H1 (cell line): ENCODE data around the gene MAP7D1. TPM values are rescaled to one million over a fixed set of nuclear protein-coding genes. Genes with fewer than 3 reads are reported as not detected.

Source experiments
- CTCF ChIA-PET: fragments of 300-600 bp; sonication (Branson Sonifier 250); formaldehyde crosslinking; loops from one replicate; lab custom pipeline; 2021; ENCODE audit not compliant: partially characterized antibody; lab: Charles Lee
- POLR2A ChIA-PET: fragments of 300-600 bp; sonication (Branson Sonifier 250); formaldehyde crosslinking; loops from one replicate; lab custom pipeline; 2021; ENCODE audit warnings: inconsistent platforms; ENCODE audit not compliant: partially characterized antibody; lab: Charles Lee
- DNase-seq, 2 experiments: peaks; one replicate each; pipeline versions ENCODE4 v3.0.0 to v3.0.0-alpha.2; 2010 to 2022; ENCODE audit warnings: low spot score in 2 of 2, low read depth in 1 of 2, mixed read lengths in 1 of 2
- FAIRE-seq: peaks from 2 replicates; lab custom pipeline; 2011; peaks lifted over from hg19 to GRCh38; lab: Jason Lieb, UNC
- H2AFZ ChIP-seq: 2 replicates; pipeline ENCODE4 v1.8.1; 2012; ENCODE audit warnings: low read length, inconsistent platforms
- H2AK5ac ChIP-seq: 2 replicates; pipeline ENCODE4 v1.6.1; 2013; ENCODE audit warnings: low read depth, low read length
- H2BK120ac ChIP-seq: replicated peaks from 2 replicates; pipeline ENCODE3; 2013; ENCODE audit warnings: low read depth, low read length, inconsistent platforms
- H2BK12ac ChIP-seq: 2 replicates; pipeline ENCODE4 v1.6.1; 2013; ENCODE audit warnings: low read depth, low read length
- H2BK15ac ChIP-seq: 2 replicates; pipeline ENCODE4 v1.6.1; 2013; ENCODE audit warnings: low read length
- H2BK20ac ChIP-seq: 2 replicates; pipeline ENCODE4 v1.6.1; 2013; ENCODE audit warnings: low read length
- H2BK5ac ChIP-seq: 2 replicates; pipeline ENCODE4 v1.6.1; 2013; ENCODE audit warnings: low read depth, low read length
- H3K14ac ChIP-seq: 2 replicates; pipeline ENCODE4 v1.6.1; 2013; ENCODE audit warnings: inconsistent platforms; ENCODE audit not compliant: insufficient read length
- H3K18ac ChIP-seq: 2 replicates; pipeline ENCODE4 v1.6.1; 2013; ENCODE audit warnings: low read length; ENCODE audit errors: extremely low read depth
- H3K23ac ChIP-seq: 2 replicates; pipeline ENCODE4 v1.6.1; 2013; ENCODE audit warnings: inconsistent platforms; ENCODE audit not compliant: insufficient read length
- H3K23me2 ChIP-seq: 2 replicates; pipeline ENCODE4 v1.6.1; 2013; ENCODE audit warnings: low read depth, low read length
- H3K27ac ChIP-seq: 2 replicates; pipeline ENCODE4 v1.6.1; 2011; ENCODE audit warnings: low read depth, low read length, inconsistent platforms
- H3K27me3 ChIP-seq, 4 experiments: replicated peaks in 1 of 4; 1 replicate in 1 of 4; 2 replicates in 3 of 4; pipeline versions ENCODE4 v1.6.1 to v1.8.1; 2011 to 2013; ENCODE audit warnings: low read length in 3 of 4, mild to moderate bottlenecking in 3 of 4, inconsistent platforms in 2 of 4, mixed read lengths in 2 of 4, moderate library complexity in 1 of 4; ENCODE audit not compliant: control insufficient read depth in 3 of 4, insufficient read depth in 3 of 4; ENCODE audit errors: extremely low read depth in 1 of 4
- H3K36me3 ChIP-seq, 4 experiments: 2 replicates each; pipeline versions ENCODE4 v1.6.1 to v1.8.1; 2011 to 2013; ENCODE audit warnings: mild to moderate bottlenecking in 4 of 4, low read length in 3 of 4, moderate library complexity in 2 of 4, control low read depth in 1 of 4, inconsistent platforms in 1 of 4; ENCODE audit not compliant: insufficient read depth in 4 of 4, control insufficient read depth in 2 of 4
- H3K4ac ChIP-seq: replicated peaks from 2 replicates; pipeline ENCODE3; 2013; ENCODE audit warnings: low read length, low read depth, mixed read lengths, inconsistent platforms; ENCODE audit not compliant: insufficient read length
- H3K4me1 ChIP-seq, 4 experiments: replicated peaks in 1 of 4; 1 replicate in 1 of 4; 2 replicates in 3 of 4; pipeline versions ENCODE4 v1.6.1 to v1.8.1; 2011 to 2013; ENCODE audit warnings: low read length in 3 of 4, inconsistent platforms in 2 of 4, mixed read lengths in 1 of 4; ENCODE audit not compliant: insufficient read depth in 4 of 4, control insufficient read depth in 3 of 4
- H3K4me2 ChIP-seq, 2 experiments: 2 replicates each; pipeline versions ENCODE4 v1.6.1 to v1.8.1; 2011 to 2013; ENCODE audit warnings: low read depth in 2 of 2, low read length in 2 of 2, control low read depth in 1 of 2, inconsistent platforms in 1 of 2, mild to moderate bottlenecking in 1 of 2; ENCODE audit not compliant: insufficient read depth in 1 of 2
- H3K4me3 ChIP-seq, 4 experiments: fragments of 200-600, 300-600 bp in 1 of 4; sonication (generic), shearing (Covaris generic), sonication (Bioruptor Twin) in 1 of 4; 2 replicates each; pipeline versions ENCODE4 v1.5.1 to v1.8.1; 2011 to 2016; ENCODE audit warnings: low read length in 4 of 4, low read depth in 3 of 4, control low read depth in 2 of 4, inconsistent platforms in 2 of 4, mild to moderate bottlenecking in 2 of 4, mixed read lengths in 1 of 4, moderate library complexity in 1 of 4; ENCODE audit not compliant: insufficient read depth in 2 of 4; ENCODE audit errors: extremely low read depth in 1 of 4
- H3K56ac ChIP-seq: replicated peaks from 2 replicates; pipeline ENCODE3; 2013; ENCODE audit warnings: low read depth, mild to moderate bottlenecking, mixed read lengths, low read length, inconsistent platforms; ENCODE audit not compliant: insufficient read length
- H3K79me1 ChIP-seq: 2 replicates; pipeline ENCODE4 v1.6.1; 2013; ENCODE audit warnings: low read depth, low read length, control low read depth
- H3K79me2 ChIP-seq, 2 experiments: 2 replicates each; pipeline versions ENCODE4 v1.6.1 to v1.8.1; 2012 to 2013; ENCODE audit warnings: low read length in 2 of 2, mild to moderate bottlenecking in 2 of 2, inconsistent platforms in 1 of 2; ENCODE audit not compliant: insufficient read depth in 2 of 2, control insufficient read depth in 1 of 2
- H3K9ac ChIP-seq, 4 experiments: replicated peaks in 1 of 4; 1 replicate in 1 of 4; 2 replicates in 3 of 4; pipeline versions ENCODE4 v1.6.1 to v1.8.1; 2011 to 2013; ENCODE audit warnings: low read depth in 3 of 4, low read length in 3 of 4, control low read depth in 2 of 4, mild to moderate bottlenecking in 2 of 4, moderate library complexity in 2 of 4, inconsistent platforms in 1 of 4; ENCODE audit errors: extremely low read depth in 1 of 4
- H3K9me3 ChIP-seq, 2 experiments: 2 replicates each; pipeline versions ENCODE4 v1.6.1 to v1.8.1; 2012 to 2013; ENCODE audit warnings: mild to moderate bottlenecking in 2 of 2, moderate library complexity in 2 of 2, control low read depth in 1 of 2, inconsistent platforms in 1 of 2, low read depth in 1 of 2, low read length in 1 of 2, mixed read lengths in 1 of 2; ENCODE audit not compliant: insufficient read depth in 2 of 2
- H4K20me1 ChIP-seq, 2 experiments: replicated peaks in 1 of 2; 2 replicates each; pipeline versions ENCODE3 to v1.8.1; 2011 to 2013; ENCODE audit warnings: inconsistent platforms in 2 of 2, low read length in 2 of 2, mild to moderate bottlenecking in 1 of 2; ENCODE audit not compliant: insufficient read depth in 2 of 2, control insufficient read depth in 1 of 2
- H4K5ac ChIP-seq: 2 replicates; pipeline ENCODE4 v1.6.1; 2013; ENCODE audit warnings: low read length, low read depth, mixed read lengths, inconsistent platforms; ENCODE audit not compliant: insufficient read length
- H4K8ac ChIP-seq: 2 replicates; pipeline ENCODE4 v1.8.0; 2013; ENCODE audit warnings: mild to moderate bottlenecking, moderate library complexity, low read length, inconsistent platforms; ENCODE audit not compliant: insufficient read depth; ENCODE audit errors: extremely low read depth
- H4K91ac ChIP-seq: replicated peaks from 2 replicates; pipeline ENCODE3; 2013; ENCODE audit warnings: low read length, mixed read lengths, inconsistent platforms; ENCODE audit not compliant: insufficient read length
- FOSL1 ChIP-seq: IDR thresholded peaks from 2 replicates; pipeline ENCODE4 v1.6.1; 2011; ENCODE audit warnings: mild to moderate bottlenecking, low read depth, low read length, moderate library complexity; ENCODE audit not compliant: insufficient read depth
- KDM1A ChIP-seq: fragments of 200-600, 300-600 bp; sonication (generic); IDR thresholded peaks from 2 replicates; pipeline ENCODE4 v1.7.1; 2016; ENCODE audit warnings: mild to moderate bottlenecking, low read length, borderline replicate concordance
- NANOG ChIP-seq: IDR thresholded peaks from 2 replicates; pipeline ENCODE4 v1.6.1; 2011; ENCODE audit warnings: low read length, low read depth, mild to moderate bottlenecking, inconsistent platforms; ENCODE audit not compliant: insufficient read depth, poor library complexity, severe bottlenecking
- POLR2A ChIP-seq, 2 experiments: IDR thresholded peaks; 1 replicate in 1 of 2; 2 replicates in 1 of 2; pipeline ENCODE4 v1.6.1; 2011; ENCODE audit warnings: low read depth in 2 of 2, low read length in 2 of 2, mild to moderate bottlenecking in 2 of 2; ENCODE audit errors: control extremely low read depth in 1 of 2
- POU5F1 ChIP-seq: IDR thresholded peaks from 2 replicates; pipeline ENCODE4 v1.6.1; 2011; ENCODE audit warnings: low read depth, mild to moderate bottlenecking, low read length, moderate library complexity
- RAD21 ChIP-seq, 2 experiments: IDR thresholded peaks in 1 of 2; conservative IDR thresholded peaks in 1 of 2; 2 replicates each; pipeline ENCODE4 v1.6.1; 2011; ENCODE audit warnings: low read depth in 2 of 2, low read length in 2 of 2, improper control_type of control experiment in 1 of 2, inconsistent platforms in 1 of 2, mild to moderate bottlenecking in 1 of 2, moderate library complexity in 1 of 2
- RBBP5 ChIP-seq: IDR thresholded peaks from 2 replicates; pipeline ENCODE4 v1.7.1; 2012; ENCODE audit warnings: low read depth, mild to moderate bottlenecking, inconsistent platforms, low read length, moderate library complexity, borderline replicate concordance
- TAF7 ChIP-seq: optimal IDR thresholded peaks from 2 replicates; pipeline ENCODE3; 2011; ENCODE audit warnings: low read depth, mild to moderate bottlenecking, inconsistent platforms, low read length, moderate library complexity, borderline replicate concordance
- WGBS, 2 experiments: shearing (Covaris generic) in 1 of 2; methylation state at CpG; one replicate each; pipeline versions ENCODE4 v1.1.6 to v1.1.7; 2013 to 2015; ENCODE audit warnings: low lambda C conversion rate in 2 of 2, mixed read lengths in 2 of 2, inconsistent platforms in 1 of 2, low coverage in 1 of 2, missing lambda C conversion rate in 1 of 2; ENCODE audit not compliant: insufficient replicate concordance in 2 of 2, insufficient coverage in 1 of 2, insufficient read length in 1 of 2; ENCODE audit errors: extremely low coverage in 1 of 2, missing lambda C conversion rate in 1 of 2; 5-methylcytosine and 5-hydroxymethylcytosine counted together
- polyA plus RNA-seq, 7 experiments: library from polyadenylated mRNA; depleted of rRNA in 3 of 7; stranded (reverse) in 5 of 7; unstranded in 2 of 7; fragments of >200 nt in 5 of 7; fragments of 200-250 nt in 2 of 7; gene quantifications; 1 replicate in 5 of 7; 2 replicates in 1 of 7; 4 replicates in 1 of 7; pipeline versions ENCODE4 v1.2.1 to v1.2.3, GENCODE V29; 2011 to 2013; ENCODE audit warnings: missing spikeins in 2 of 7, mixed read lengths in 2 of 7
- total RNA-seq: library from RNA; stranded (reverse); fragmentation: NEBNext Ultra II Directional; extraction: Animal tissue kit (Norgen Biotek cat#: 25700); gene quantifications from 2 replicates; pipeline ENCODE4 v1.2.1, GENCODE V29; 2021
- TF ChIP-seq, protein P1 (sequence below), 3 experiments: IDR thresholded peaks; 1 replicate in 2 of 3; 2 replicates in 1 of 3; pipeline versions ENCODE4 v1.5.1 to v1.6.1; 2011; ENCODE audit warnings: low read length in 3 of 3, mild to moderate bottlenecking in 3 of 3, inconsistent platforms in 2 of 3, low read depth in 1 of 3, moderate library complexity in 1 of 3; ENCODE audit not compliant: insufficient read depth in 1 of 3; ENCODE audit errors: control extremely low read depth in 1 of 3

The MAP7D1 gene
- total and polyA plus RNA-seq, 2 of the 8 experiments (the other 6 are each of a cell fraction or from before 2014, with no cell fraction given): 18.2 to 52.4 TPM

DNA sequence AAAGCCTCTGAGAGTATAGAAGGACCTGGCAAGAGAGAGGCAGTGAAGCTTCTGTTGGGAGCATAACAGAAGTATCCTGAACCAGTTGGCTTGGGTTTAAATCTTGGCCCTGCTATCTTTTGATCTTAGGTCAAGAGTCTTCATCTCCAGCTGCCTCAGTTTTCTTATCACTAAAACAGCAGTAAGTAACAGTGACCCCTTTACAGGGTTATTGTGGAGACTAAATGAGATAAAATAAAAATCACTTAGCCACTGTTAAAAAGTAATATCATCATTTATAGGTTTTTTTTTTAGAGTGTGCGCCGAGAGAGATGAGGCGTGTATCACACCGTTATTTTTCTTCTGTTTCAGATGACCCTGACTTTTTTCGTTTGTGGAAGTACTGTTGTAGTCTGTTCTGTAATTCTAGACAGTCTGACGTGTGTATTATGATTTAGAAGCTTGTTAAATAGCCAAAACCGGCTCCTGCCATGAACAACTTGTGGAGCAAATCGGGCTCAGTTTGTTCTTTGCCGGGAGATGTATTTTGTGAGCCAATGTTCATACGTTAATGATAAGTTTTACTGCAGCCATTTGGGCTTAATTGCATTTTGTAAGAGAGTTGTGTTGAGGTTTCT is 69.4 kb downstream of the MAP7D1 start:
- no peak overlapping the region for H2BK20ac ChIP-seq
- no peaks in the 10 kb centered on the region; the same call in 1 of the 2 replicates for H3K79me1 ChIP-seq
- no peaks in the 10 kb centered on the region for H3K9me3 ChIP-seq
- no peak overlapping the region for H3K14ac ChIP-seq
- no peak overlapping the region for H2BK15ac ChIP-seq
- H2BK5ac ChIP-seq: no peak overlapping the region
- no peak overlapping the region for H3K18ac ChIP-seq
- H3K4ac ChIP-seq: no peak overlapping the region
- FAIRE-seq (no peak), DNase-seq (no peak)
- H4K20me1 ChIP-seq: peaks cover 14 to 19% of the 10 kb centered on the region in 2 experiments
- H3K9ac ChIP-seq: peak overlapping the region; percentile 82 to 98 (median 96)
- no peaks in the 10 kb centered on the region for H3K27me3 ChIP-seq
- peak overlapping the region; percentile 91 to 96 (median 94) for H3K4me3 ChIP-seq
- no peak overlapping the region for H4K8ac ChIP-seq
- peaks cover 0 to 3% (median 0%) of the 10 kb centered on the region in 4 experiments; a peak in 1 of 7 replicates for H3K4me1 ChIP-seq
- H3K36me3 ChIP-seq: peaks cover 0 to 19% (median 7%) of the 10 kb centered on the region in 4 experiments; a peak in 5 of 8 replicates
- peak overlapping the region; percentile 98; the same call in 1 of the 2 replicates for H3K27ac ChIP-seq
- H3K79me2 ChIP-seq: peaks cover 46 to 61% of the 10 kb centered on the region in 2 experiments
- no peak overlapping the region for H3K23ac ChIP-seq
- WGBS, 2 experiments: 84% methylated on average over 10 of the region's 10 CpGs; no CpG with 5 or more reads in 1 of the 2 experiments
- no peak overlapping the region for H2BK12ac ChIP-seq
- no peak overlapping the region for H4K5ac ChIP-seq
- no peak overlapping the region for H3K56ac ChIP-seq
- CTCF ChIA-PET: interaction anchor here (0.6 to 5.0 kb wide), 24 partner anchors 13 to 203 kb away, joined by 3 to 38 read pairs (median 4); partner anchors contain the start of genes LSM10 and TRAPPC3
- H3K23me2 ChIP-seq: peaks cover 2% of the 10 kb centered on the region
- POLR2A ChIA-PET: interaction anchor here (0.9 to 5.0 kb wide), 17 partner anchors 8 to 161 kb away, joined by 3 to 48 read pairs (median 5); partner anchors contain the start of genes MAP7D1, SH3D21, STK40 and TRAPPC3
- H3K4me2 ChIP-seq: peak overlapping the region; percentile 84 to 94
- no peak overlapping the region for H4K91ac ChIP-seq
- no peak overlapping the region for H2AFZ ChIP-seq
- no peak overlapping the region for H2AK5ac ChIP-seq
- no peak overlapping the region for H2BK120ac ChIP-seq
- TF ChIP-seq FOSL1 (no peak), NANOG (no peak), KDM1A (no peak), POU5F1 (no peak), POLR2A (IDR thresholded peaks at IDR 0.05; ENCODE audit: control extremely low read depth in 1 of 2, low read depth in 2 of 2, low read length in 2 of 2) (no peak), RBBP5 (no peak), TAF7 (no peak), RAD21 (IDR thresholded peaks at IDR 0.05 in 1 of 2, conservative IDR thresholded peaks at IDR 0.05 in 1 of 2; ENCODE audit: low read depth in 2 of 2, low read length in 2 of 2) (no peak)
- TF ChIP-seq, protein P1, sequence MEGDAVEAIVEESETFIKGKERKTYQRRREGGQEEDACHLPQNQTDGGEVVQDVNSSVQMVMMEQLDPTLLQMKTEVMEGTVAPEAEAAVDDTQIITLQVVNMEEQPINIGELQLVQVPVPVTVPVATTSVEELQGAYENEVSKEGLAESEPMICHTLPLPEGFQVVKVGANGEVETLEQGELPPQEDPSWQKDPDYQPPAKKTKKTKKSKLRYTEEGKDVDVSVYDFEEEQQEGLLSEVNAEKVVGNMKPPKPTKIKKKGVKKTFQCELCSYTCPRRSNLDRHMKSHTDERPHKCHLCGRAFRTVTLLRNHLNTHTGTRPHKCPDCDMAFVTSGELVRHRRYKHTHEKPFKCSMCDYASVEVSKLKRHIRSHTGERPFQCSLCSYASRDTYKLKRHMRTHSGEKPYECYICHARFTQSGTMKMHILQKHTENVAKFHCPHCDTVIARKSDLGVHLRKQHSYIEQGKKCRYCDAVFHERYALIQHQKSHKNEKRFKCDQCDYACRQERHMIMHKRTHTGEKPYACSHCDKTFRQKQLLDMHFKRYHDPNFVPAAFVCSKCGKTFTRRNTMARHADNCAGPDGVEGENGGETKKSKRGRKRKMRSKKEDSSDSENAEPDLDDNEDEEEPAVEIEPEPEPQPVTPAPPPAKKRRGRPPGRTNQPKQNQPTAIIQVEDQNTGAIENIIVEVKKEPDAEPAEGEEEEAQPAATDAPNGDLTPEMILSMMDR (IDR thresholded peaks at IDR 0.05; ENCODE audit: control extremely low read depth in 1 of 3, insufficient read depth in 1 of 3, low read depth in 1 of 3, low read length in 3 of 3): no peak
